KBM-7 (cell line): Measurements from ENCODE around the gene CDC5L.
"Not testable (repeated sequence)": the region's sequence is repeated elsewhere in the genome, so short reads cannot be mapped to it uniquely, and the experiment has no call there.

ENCODE experiments used
- DNase-seq: peaks from one replicate; pipeline ENCODE4 v3.0.0-alpha.2; 2015
- in situ Hi-C: fragments of 300-500 bp; cut with MboI; formaldehyde crosslinking; loops from 2 replicates; pipeline ENCODE4 v1.14.3; 2020; ENCODE audit warnings: low sequenced_read_pairs, low pct_unique_long_range_greater_than_20kb, mixed read lengths

The CDC5L gene

GRCh38 chr6:44442833-44443444 lies 55.4 kb downstream of the CDC5L start:
- no peak for DNase-seq
- in situ Hi-C loops = no loop called here

GRCh38 chr6:44444853-44445252 lies 57.3 kb downstream of the CDC5L start:
- DNase-seq = no peak
- in situ Hi-C loops = no loop called here

GRCh38 chr6:44446626-44447300 lies 59.3 kb downstream of the CDC5L start:
- in situ Hi-C loops = no loop called here
- DNase-seq = no peak

GRCh38 chr6:44449181-44449580 lies 61.7 kb downstream of the CDC5L start:
- not testable (repeated sequence) for DNase-seq

GRCh38 chr6:44451803-44452695 lies 64.5 kb downstream of the CDC5L start:
- in situ Hi-C loops = no loop called here
- DNase-seq = no peak

More at GRCh38 chr6:44449181-44449580, 61.7 kb downstream of the CDC5L start:
- in situ Hi-C loops = not testable (repeated sequence)

GRCh38 chr6:44452725-44453124 lies 65.2 kb downstream of the CDC5L start:
- DNase-seq = no peak
- in situ Hi-C loops = no loop called here

- in situ Hi-C loops = no loop called here
- no peak for DNase-seq
These were observed 65.6 kb downstream of the CDC5L start for GRCh38 chr6:44453146-44453545.

- DNase-seq = no peak
- in situ Hi-C loops = no loop called here
These were observed 66.7 kb downstream of the CDC5L start for GRCh38 chr6:44454198-44454597.

- in situ Hi-C loops = no loop called here
- peak; percentile 67 for DNase-seq
These were observed 68.8 kb downstream of the CDC5L start for GRCh38 chr6:44456070-44456965.

GRCh38 chr6:44456966-44457292 lies 69.4 kb downstream of the CDC5L start:
- in situ Hi-C loops = no loop called here
- no peak for DNase-seq

- DNase-seq = no peak
These were observed 70.1 kb downstream of the CDC5L start for GRCh38 chr6:44457596-44457995.

GRCh38 chr6:44458551-44458950 lies 71.0 kb downstream of the CDC5L start:
- no peak for DNase-seq
- in situ Hi-C loops = no loop called here

More at GRCh38 chr6:44457596-44457995, 70.1 kb downstream of the CDC5L start:
- in situ Hi-C loops = no loop called here

GRCh38 chr6:44462335-44462734 lies 74.8 kb downstream of the CDC5L start:
- in situ Hi-C loops = no loop called here
- DNase-seq = no peak

- no peak for DNase-seq
- in situ Hi-C loops = no loop called here
These were observed 75.6 kb downstream of the CDC5L start for GRCh38 chr6:44462797-44463727.

- DNase-seq = no peak
- in situ Hi-C loops = no loop called here
These were observed 76.4 kb downstream of the CDC5L start for GRCh38 chr6:44463728-44464450.

- in situ Hi-C loops = no loop called here
- no peak for DNase-seq
These were observed 77.2 kb downstream of the CDC5L start for GRCh38 chr6:44464527-44465310.

GRCh38 chr6:44466955-44467354 lies 79.4 kb downstream of the CDC5L start:
- in situ Hi-C loops = no loop called here
- no peak for DNase-seq
